ENCODE results near the gene BMP4. TPM values are rescaled to one million over a fixed set of nuclear protein-coding genes. Genes with fewer than 3 reads are reported as not detected.

BMP4 gene
- total and polyA plus RNA-seq, 4 donors, result 2.0 to 4.2 (median 2.4) TPM

GRCh38 chr14:53946071-53946403, 10.6 kb downstream of the BMP4 start:
- no peaks in the 10 kb centered on the region for H3K27me3 ChIP-seq (ENCODE audit: control insufficient read depth in 4 of 4, insufficient read depth in 4 of 4, low read length in 3 of 4)
- whole genome bisulfite sequencing, result 69% methylated on average over 14 of the region's 14 CpGs
- TF ChIP-seq SP1 (IDR thresholded peaks at IDR 0.05) (no peak), FOXA1 (IDR thresholded peaks at IDR 0.05) (no peak), TAF1 (conservative IDR thresholded peaks at IDR 0.05) (no peak), JUND (IDR thresholded peaks at IDR 0.05) (no peak), REST (IDR thresholded peaks at IDR 0.05) (no peak), CTCF (IDR thresholded peaks at IDR 0.05; ENCODE audit: low read depth, low read length, missing input control) (no peak), MAX (IDR thresholded peaks at IDR 0.05) (no peak), HNF4A (conservative IDR thresholded peaks at IDR 0.05) (no peak), GABPA (IDR thresholded peaks at IDR 0.05 in 1 of 2, conservative IDR thresholded peaks at IDR 0.05 in 1 of 2) (no peak)
- no peak for DNase-seq (ENCODE audit: low spot score)
- peaks cover 0 to 30% (median 16%) of the 10 kb centered on the region in 4 donors for H3K4me1 ChIP-seq (ENCODE audit: control insufficient read depth in 4 of 4, insufficient read depth in 4 of 4, low read length in 3 of 4)
- peak overlapping the region in 1 of 3 donors; percentile 59 for H3K4me3 ChIP-seq (ENCODE audit: low read depth in 1 of 3, low read length in 3 of 3)
- H3K9me3 ChIP-seq (ENCODE audit: control insufficient read depth in 4 of 4, low read length in 3 of 4), result no peaks in the 10 kb centered on the region
- H3K27ac ChIP-seq (ENCODE audit: low read depth in 1 of 2, low read length in 2 of 2), result no peak overlapping the region
- no peak overlapping the region for H3K9ac ChIP-seq (ENCODE audit: low read depth in 1 of 2, low read length in 2 of 2)
- H3K36me3 ChIP-seq (ENCODE audit: control insufficient read depth in 4 of 4, insufficient read depth in 3 of 4, low read depth in 1 of 4, low read length in 3 of 4), result peaks cover 0 to 7% (median 0%) of the 10 kb centered on the region in 4 donors

GRCh38 chr14:53943751-53944083, 12.9 kb downstream of the BMP4 start:
- TF ChIP-seq HNF4G (IDR thresholded peaks at IDR 0.05), result no peak
- no peak for TF ChIP-seq RXRA (IDR thresholded peaks at IDR 0.05)
- TF ChIP-seq ATF3 (IDR thresholded peaks at IDR 0.05), result no peak
- TF ChIP-seq FOXA2 (IDR thresholded peaks at IDR 0.05), result no peak
- no peak for TF ChIP-seq CTCF (IDR thresholded peaks at IDR 0.05; ENCODE audit: low read depth, low read length, missing input control)
- no peak for TF ChIP-seq ZBTB33 (IDR thresholded peaks at IDR 0.05)
- no peak for TF ChIP-seq TAF1 (conservative IDR thresholded peaks at IDR 0.05)
- no peak for TF ChIP-seq YY1 (IDR thresholded peaks at IDR 0.05)
- TF ChIP-seq JUND (IDR thresholded peaks at IDR 0.05), result no peak
- TF ChIP-seq FOXA1 (IDR thresholded peaks at IDR 0.05), result no peak
- no peak for TF ChIP-seq RAD21 (IDR thresholded peaks at IDR 0.05)
- no peak overlapping the region for H3K27ac ChIP-seq (ENCODE audit: low read depth in 1 of 2, low read length in 2 of 2)
- no peak overlapping the region for H3K9ac ChIP-seq (ENCODE audit: low read depth in 1 of 2, low read length in 2 of 2)
- no peak overlapping the region for H3K4me3 ChIP-seq (ENCODE audit: low read depth in 1 of 3, low read length in 3 of 3)
- DNase-seq (ENCODE audit: low spot score), result no peak
- H3K27me3 ChIP-seq (ENCODE audit: control insufficient read depth in 4 of 4, insufficient read depth in 4 of 4, low read length in 3 of 4), result no peaks in the 10 kb centered on the region
- WGBS, result 66% methylated on average over 2 of the region's 2 CpGs
- H3K36me3 ChIP-seq (ENCODE audit: control insufficient read depth in 4 of 4, insufficient read depth in 3 of 4, low read depth in 1 of 4, low read length in 3 of 4), result no peaks in the 10 kb centered on the region
- peaks cover 0 to 30% (median 16%) of the 10 kb centered on the region in 4 donors for H3K4me1 ChIP-seq (ENCODE audit: control insufficient read depth in 4 of 4, insufficient read depth in 4 of 4, low read length in 3 of 4)
- no peaks in the 10 kb centered on the region for H3K9me3 ChIP-seq (ENCODE audit: control insufficient read depth in 4 of 4, low read length in 3 of 4)

All from liver (tissue), 9 donors.